CD4-positive, alpha-beta T cell treated with Interleukin-15 for 1 hour (primary cell): ENCODE measurements around the gene ERF.

Experiments
- DNase-seq: peaks from one replicate; pipeline ENCODE4 v3.0.0-alpha.2; 2020

Gene ERF

GRCh38 chr19:42286349-42287016 is 31.6 kb upstream of the ERF start:
- no peak for DNase-seq

DNA sequence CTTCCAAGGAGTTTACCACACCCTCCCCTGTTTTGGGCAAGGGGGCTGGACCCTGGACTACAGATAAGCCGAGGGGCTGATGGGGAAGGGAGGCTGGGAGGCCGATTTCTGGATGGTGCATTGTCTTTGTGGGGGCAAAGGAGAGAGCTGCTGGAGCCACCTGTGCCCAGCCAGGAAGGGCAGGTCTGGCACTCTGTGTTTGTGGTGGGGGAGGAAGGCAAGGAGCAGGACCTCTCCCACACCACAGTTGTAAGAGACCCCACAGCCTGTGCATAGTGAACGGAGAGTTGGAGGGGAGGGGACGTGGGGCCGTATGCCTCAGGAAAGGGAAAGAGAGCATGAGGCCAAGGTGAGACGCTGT is 31.0 kb upstream of the ERF start:
- DNase-seq: no peak

- DNase-seq: peak; percentile 46
Observed at GRCh38 chr19:42285541-42285941, 30.6 kb upstream of the ERF start.

- DNase-seq: no peak
Observed at GRCh38 chr19:42284591-42285341, 29.8 kb upstream of the ERF start.

GRCh38 chr19:42284066-42284501 is 29.2 kb upstream of the ERF start:
- DNase-seq: peak; percentile 90

GRCh38 chr19:42283188-42284065 is 28.5 kb upstream of the ERF start:
- DNase-seq: peak; percentile 97

DNA sequence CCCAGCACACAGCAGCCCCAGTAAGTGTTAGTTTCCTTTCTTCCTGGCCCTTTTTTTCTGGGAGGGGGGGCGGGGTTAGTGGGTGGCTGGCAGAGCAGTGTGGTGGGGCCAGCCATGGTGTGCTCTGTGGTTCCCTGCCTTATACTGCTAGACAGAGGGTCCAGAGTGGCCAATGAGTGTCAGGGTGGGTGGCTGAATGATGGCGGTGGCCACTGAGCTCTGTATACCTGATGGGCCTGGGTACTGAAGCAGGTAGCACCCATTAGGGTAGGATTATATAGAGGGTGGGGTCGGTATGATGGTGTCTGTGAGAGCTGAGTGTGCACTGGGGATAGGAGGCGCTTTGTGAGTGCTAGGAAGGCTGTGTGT is 27.9 kb upstream of the ERF start:
- no peak for DNase-seq

DNA sequence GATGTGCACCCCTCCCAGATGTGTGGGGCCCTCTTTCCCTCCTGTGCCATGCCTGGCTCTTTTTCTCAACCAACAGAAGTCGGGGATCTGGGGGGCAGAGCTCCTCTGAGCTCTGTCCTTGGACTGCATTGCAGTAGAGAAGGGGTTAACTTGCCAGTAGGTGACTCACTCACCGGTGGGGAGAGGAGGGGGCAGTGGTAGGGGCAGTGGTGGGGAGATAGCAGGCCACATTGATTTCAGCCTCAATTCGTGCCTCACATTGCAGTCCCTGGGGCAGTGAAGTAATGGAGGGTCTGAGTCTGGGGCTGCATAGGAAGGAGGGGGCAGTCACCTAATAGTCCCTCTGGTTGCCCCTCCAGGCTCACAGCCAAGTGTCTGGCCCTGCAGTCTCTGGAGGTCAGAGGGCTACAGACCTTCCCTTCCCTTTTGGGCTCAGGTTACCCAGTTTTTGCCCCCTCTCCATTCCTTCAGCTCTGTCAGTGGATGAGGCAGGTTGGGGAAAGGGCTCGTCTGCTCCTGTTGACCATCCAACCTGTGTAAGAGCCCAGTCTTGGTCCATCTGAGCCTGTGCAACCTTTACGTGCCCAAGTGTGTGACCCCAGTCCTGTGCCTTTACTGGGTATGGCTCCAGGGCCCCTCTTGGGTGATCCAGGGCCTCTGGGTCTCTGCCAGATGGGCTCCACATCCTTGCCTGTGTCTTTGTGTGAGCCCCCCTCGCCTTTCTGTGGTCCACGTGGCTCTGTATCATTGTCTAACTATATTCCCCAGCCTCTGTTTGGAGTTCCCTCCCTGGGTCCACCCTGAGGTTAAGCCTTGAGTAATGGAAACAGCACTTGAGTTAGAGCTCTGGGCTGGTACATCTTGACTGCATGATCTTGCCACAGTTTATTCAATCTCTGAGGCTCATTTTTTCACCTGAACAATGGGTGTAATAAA is 27.2 kb upstream of the ERF start:
- no peak for DNase-seq

DNA sequence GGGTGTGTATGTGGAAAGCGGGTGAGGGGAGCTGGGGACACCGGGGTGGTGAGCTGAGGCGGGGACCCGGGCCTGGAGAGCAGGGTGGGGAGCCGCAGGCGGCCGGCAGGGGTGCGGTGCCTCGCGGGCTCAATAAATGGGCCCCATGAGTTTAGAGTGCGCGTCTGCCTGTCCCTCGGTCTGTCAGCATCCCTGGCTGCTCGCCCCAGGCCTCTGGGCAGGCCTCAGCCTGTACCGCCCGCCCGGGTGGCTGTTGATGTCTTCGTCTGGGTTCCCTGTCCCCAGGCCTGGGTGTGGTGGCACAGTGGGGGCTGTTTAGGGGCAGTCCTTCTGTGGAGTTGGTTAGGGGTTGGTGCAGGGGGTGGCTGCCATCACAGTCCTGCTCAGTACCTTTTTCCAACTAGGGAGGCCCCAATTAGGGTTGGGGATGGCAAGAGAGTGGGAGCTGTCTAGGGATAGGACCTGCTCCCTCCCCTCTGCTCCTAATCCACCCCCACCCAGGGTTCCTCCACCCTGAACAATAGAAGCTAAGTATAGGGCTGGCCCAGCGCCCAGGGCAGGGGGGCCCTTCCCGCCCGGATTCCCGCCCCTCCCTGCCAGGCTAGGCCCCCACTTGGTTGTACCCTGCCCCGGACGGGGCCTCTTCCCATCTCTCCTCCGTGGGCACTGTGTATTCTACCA is 26.4 kb upstream of the ERF start:
- DNase-seq: peak; percentile 32

GRCh38 chr19:42280815-42281145 is 25.9 kb upstream of the ERF start:
- no peak for DNase-seq

DNA sequence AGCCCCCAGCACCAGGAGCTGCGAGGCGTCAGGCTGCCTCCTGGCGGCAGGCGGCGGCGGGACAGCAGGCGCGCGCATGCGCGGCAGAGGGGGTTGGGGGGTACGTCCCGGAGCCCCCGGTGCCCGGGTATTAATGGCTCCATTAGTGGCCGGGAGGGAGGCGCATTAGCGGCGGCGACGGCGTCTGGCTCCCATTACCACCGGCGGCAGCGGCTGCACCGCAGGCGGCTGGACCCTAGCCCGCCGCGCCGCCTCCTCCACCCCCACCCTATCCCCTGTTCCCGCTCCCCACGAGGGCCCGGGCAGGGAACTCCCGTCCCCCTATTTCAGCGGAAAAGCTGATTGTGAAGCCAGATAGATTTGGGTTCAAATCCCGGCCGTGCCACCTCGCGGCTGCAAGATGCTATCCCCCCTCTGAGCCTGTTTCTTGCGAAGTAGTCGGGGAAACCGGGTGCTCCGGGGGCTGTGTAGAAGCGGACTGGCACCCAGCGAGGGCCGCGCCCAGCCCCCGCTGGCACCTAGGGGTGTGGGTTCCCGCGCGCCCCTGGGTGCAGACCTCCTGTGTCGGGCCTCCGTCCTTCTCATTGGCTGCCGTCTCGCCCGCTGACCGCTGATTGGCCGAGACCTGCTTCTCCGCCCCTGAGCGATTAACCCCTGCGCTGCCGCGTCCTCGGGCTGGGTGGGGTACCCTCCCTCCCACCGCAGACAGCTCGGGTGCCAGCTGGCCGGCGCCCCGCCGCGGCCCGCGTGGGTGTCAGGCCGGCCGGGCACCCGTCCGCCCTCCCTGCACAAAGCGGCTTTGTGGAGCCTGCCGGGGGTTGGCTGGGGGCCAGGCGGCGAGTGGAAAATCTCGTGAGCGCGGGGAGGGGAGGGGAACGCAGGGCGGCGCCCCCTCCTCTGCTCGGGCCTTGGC is 25.2 kb upstream of the ERF start:
- peak; percentile 91 for DNase-seq

- no peak for DNase-seq
Observed at GRCh38 chr19:42279155-42279901, 24.4 kb upstream of the ERF start.

DNA sequence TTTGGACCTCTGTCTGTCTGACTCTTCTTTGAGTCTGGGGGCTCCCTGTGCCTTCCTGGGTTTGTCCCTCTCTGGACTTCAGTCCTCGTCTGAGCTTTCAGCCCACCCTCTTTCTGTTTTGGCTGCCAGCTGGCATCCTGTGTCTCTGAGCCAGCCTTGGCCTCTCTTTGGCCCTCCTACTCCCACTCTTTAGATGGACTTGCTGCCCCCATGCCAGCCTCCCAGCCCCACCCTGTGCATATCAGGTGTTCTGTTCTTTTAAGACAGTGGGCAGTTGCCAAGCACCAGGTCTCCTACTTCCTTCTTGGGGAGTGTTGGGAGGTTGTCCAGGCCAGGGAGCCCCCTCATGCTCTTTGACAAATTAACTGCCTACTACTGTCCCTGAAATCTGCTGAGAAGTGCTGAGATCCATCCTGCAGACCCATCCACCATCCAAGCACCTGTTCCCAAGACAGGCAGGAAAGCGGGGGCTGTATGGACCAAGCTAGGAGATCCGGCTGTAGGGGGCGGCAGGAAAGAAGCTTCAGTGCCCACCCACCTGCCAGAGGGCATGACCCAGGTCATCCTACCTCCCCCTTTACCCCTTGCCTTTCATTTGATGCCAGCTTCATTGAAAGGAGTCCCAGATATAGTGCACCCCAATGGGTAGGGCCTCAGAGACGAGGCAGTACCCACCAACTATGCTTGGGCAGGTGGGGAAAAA is 23.7 kb upstream of the ERF start:
- DNase-seq: no peak

DNA sequence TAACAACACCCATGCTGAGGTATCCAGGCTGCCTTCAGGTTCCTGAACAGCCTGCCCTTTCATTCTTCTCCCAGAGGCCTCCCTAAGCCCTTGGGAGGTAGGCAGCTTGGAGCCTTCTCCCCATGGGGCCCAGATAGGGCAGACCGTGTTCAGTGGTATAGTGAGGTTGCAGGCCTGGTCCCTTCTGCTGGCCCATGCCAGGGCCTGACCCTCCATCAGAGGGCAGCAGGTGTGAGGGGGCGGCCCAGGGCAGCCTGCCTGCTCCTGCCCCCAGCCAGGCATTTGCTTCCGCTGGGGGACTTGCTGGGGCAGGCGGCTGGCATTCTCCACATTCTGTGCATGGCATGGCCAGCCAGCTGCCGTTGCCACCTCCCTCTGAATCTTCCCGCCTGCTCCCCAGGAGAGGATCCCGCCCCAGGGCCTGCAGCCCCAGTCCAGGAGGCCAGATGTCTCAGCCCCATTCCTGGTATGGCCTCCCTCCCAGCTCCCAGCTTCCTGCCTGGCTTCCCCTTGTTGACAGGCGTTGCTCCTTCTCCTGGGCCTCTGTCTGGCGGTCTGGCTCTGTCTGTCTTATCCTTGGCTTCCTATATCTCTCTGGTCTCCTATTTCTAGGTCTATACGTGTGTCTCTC is 23.0 kb upstream of the ERF start:
- no peak for DNase-seq

GRCh38 chr19:42276821-42277220 is 21.9 kb upstream of the ERF start:
- no peak for DNase-seq

- no peak for DNase-seq
Observed at GRCh38 chr19:42276284-42276683, 21.4 kb upstream of the ERF start.

GRCh38 chr19:42275517-42275916 is 20.6 kb upstream of the ERF start:
- DNase-seq: no peak

- DNase-seq: no peak
Observed at GRCh38 chr19:42275103-42275502, 20.2 kb upstream of the ERF start.

- DNase-seq: no peak
Observed at GRCh38 chr19:42274065-42274682, 19.2 kb upstream of the ERF start.
